GM12892 (cell line): ENCODE data around the gene PRKCQ.
"Not testable (repeated sequence)": the region's sequence is repeated elsewhere in the genome, so short reads cannot be mapped to it uniquely, and the experiment has no call there.

Experiments used
- DNase-seq: peaks from one replicate; pipeline ENCODE4 v3.0.0; 2011; ENCODE audit not compliant: insufficient read length
- FAIRE-seq: peaks from 2 replicates; lab custom pipeline; 2011; peaks lifted over from hg19 to GRCh38; lab: Jason Lieb, UNC
- POLR2A ChIP-seq: IDR thresholded peaks from 2 replicates; pipeline ENCODE4 v1.6.1; 2011; ENCODE audit warnings: low read depth, low read length, control low read depth
- POLR2AphosphoS5 ChIP-seq: IDR thresholded peaks from 2 replicates; pipeline ENCODE4 v1.6.1; 2011; ENCODE audit warnings: low read depth, low read length, control low read depth
- TAF1 ChIP-seq: IDR thresholded peaks from 2 replicates; pipeline ENCODE4 v1.6.1; 2011; ENCODE audit warnings: low read depth, mild to moderate bottlenecking, control low read depth, low read length, borderline replicate concordance

Gene PRKCQ

DNA sequence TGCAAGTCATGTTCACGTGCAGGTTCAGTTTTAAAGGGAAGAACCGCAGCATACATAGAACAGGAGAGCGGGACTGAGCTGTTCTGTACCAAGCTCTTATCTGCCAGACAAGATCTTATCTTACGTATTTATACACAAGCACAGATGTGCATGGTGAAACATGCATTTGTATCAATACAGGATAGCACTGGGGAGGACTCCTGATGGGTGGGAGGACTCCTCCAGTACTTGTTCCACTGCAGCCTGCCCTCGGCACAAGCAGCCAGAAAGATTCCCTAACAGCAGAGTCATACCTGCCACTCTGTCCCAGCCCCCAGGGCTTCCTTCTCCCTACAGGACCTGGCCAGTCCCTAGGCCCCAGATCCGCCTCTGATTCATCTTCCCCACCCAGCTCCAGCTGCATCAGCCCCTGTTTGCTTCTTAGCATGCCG, 13.2 kb upstream of the PRKCQ start:
- no peak for FAIRE-seq
- no peak for TF ChIP-seq TAF1
- TF ChIP-seq POLR2A = no peak
- TF ChIP-seq POLR2AphosphoS5 = no peak
- no peak for DNase-seq

DNA sequence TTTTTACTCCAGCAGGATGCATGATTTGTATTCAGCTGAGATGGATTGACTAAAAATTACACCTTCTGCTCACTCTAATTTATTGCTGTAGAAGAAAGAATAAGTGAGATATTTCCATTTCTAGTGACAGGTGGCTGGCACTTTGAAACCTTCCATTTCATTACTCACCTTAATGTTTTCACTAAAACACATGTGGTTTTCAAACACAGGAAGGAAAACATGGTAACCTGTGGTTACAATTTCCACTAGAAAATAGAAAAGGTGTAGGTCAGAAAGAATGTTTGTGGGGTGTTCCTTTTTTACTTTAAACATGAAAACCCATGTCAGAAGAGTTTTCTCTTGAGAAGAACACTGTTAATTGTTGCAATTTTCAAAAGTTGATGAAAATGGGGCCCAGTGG, 12.0 kb upstream of the PRKCQ start:
- DNase-seq (no peak), FAIRE-seq (no peak)
- TF ChIP-seq TAF1 (no peak), POLR2AphosphoS5 (no peak), POLR2A (no peak)

DNA sequence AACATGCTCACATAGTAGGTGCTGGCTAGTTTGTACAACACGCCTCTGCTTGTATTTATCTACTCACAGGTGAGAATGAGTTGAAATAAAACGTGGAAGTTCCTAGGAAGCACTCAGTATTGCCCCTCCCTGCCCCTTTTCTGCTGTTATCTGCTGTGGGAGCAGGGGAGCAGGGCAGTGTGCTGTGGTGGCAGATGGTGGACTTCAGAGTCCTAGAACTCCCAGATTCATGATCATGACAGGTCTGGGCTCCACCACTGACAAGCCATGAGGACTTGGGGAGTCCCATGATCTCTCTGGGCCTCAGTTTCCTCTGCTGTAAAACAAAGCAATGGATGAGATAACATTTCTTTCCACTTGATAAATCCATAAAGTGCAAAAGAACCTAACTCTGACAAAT, 11.6 kb upstream of the PRKCQ start:
- DNase-seq (no peak), FAIRE-seq (no peak)
- no peak for TF ChIP-seq POLR2AphosphoS5
- no peak for TF ChIP-seq POLR2A
- TF ChIP-seq TAF1 = no peak

- FAIRE-seq (no peak), DNase-seq (no peak)
- TF ChIP-seq TAF1 (no peak), POLR2A (no peak), POLR2AphosphoS5 (no peak)
Measured at GRCh38 chr10:6590100-6590499, 10.0 kb upstream of the PRKCQ start.

- no peak for FAIRE-seq
- no peak for DNase-seq
- TF ChIP-seq POLR2A = no peak
- TF ChIP-seq TAF1 = no peak
- no peak for TF ChIP-seq POLR2AphosphoS5
Measured at GRCh38 chr10:6589287-6590094, 9.4 kb upstream of the PRKCQ start.

- DNase-seq (no peak), FAIRE-seq (no peak)
- no peak for TF ChIP-seq POLR2AphosphoS5
- no peak for TF ChIP-seq TAF1
- no peak for TF ChIP-seq POLR2A
Measured at GRCh38 chr10:6588845-6589244, 8.8 kb upstream of the PRKCQ start.

- DNase-seq (no peak), FAIRE-seq (no peak)
- TF ChIP-seq POLR2A (no peak), POLR2AphosphoS5 (no peak), TAF1 (no peak)
Measured at GRCh38 chr10:6588082-6588481, 8.0 kb upstream of the PRKCQ start.

GRCh38 chr10:6586501-6586900, 6.4 kb upstream of the PRKCQ start:
- no peak for TF ChIP-seq TAF1
- no peak for TF ChIP-seq POLR2AphosphoS5
- no peak for TF ChIP-seq POLR2A
- FAIRE-seq (no peak), DNase-seq (no peak)

GRCh38 chr10:6583447-6583846, 3.4 kb upstream of the PRKCQ start:
- TF ChIP-seq POLR2AphosphoS5 (no peak), POLR2A (no peak), TAF1 (no peak)
- FAIRE-seq (no peak), DNase-seq (no peak)

DNA sequence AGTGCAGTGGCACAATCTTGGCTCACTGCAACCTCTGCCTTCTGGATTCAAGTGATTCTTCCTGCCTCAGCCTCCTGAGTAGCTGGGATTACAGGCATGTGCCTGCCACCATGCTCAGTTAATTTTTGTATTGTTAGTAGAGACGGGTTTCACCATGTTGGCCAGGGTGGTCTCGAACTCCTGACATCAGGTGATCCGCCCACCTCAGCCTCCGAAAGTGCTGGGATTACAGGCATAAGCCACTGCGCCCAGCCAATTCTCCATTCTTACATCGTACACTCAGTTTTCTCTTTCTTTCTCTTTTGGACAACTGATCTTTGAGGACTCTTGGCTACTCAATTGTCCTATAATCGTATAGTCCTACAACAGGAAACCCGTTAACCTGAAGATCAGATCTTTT, 2.8 kb upstream of the PRKCQ start:
- not testable (repeated sequence) for DNase-seq, FAIRE-seq

- FAIRE-seq (no peak), DNase-seq (no peak)
- TF ChIP-seq POLR2A = no peak
- no peak for TF ChIP-seq TAF1
- no peak for TF ChIP-seq POLR2AphosphoS5
Measured at GRCh38 chr10:6582298-6582697, 2.2 kb upstream of the PRKCQ start.

DNA sequence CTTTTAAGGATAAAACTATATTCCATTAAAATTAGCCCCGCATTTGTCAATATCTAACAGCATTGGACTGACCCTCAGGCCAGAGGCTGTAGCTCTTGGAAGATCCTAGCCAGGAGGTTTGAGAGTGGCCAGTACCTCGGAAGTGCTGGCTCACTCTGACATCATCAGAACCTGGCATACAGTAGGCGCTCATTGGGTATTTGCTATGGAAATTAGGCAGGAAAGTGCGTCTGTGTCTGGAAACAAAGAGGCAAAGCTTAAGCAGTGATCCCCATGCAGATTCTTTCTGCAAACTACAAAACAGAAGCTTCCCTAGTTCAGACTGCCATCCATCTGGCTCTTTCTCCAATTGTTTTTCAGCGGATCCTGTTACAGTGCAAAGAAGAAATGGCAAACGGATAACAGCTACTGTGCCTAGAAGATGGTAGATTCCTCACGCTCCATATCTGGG, 1.7 kb upstream of the PRKCQ start:
- TF ChIP-seq POLR2AphosphoS5 (no peak), POLR2A (no peak), TAF1 (no peak)
- no peak for DNase-seq
- FAIRE-seq = no peak

- FAIRE-seq, DNase-seq: not testable (repeated sequence)
Measured at GRCh38 chr10:6581223-6581622, 1.1 kb upstream of the PRKCQ start.
